GM12874 (cell line): ENCODE results near the gene GLS.

Experiments used
- CTCF ChIP-seq: IDR thresholded peaks from 2 replicates; pipeline ENCODE4 v1.5.1; 2011; ENCODE audit warnings: low read depth, mild to moderate bottlenecking, control low read depth, low read length, moderate library complexity; ENCODE audit not compliant: insufficient read depth

The GLS gene

GRCh38 chr2:190977505-190977904 is 96.9 kb downstream of the GLS start:
- TF ChIP-seq CTCF: no peak

GRCh38 chr2:190978389-190979053 is 97.9 kb downstream of the GLS start:
- no peak for TF ChIP-seq CTCF

GRCh38 chr2:190979906-190980629 is 99.4 kb downstream of the GLS start:
- TF ChIP-seq CTCF: no peak

- TF ChIP-seq CTCF: no peak
Observed at GRCh38 chr2:190980630-190981209, 100.1 kb downstream of the GLS start.

- TF ChIP-seq CTCF: no peak
Observed at GRCh38 chr2:190981333-190981732, 100.7 kb downstream of the GLS start.

GRCh38 chr2:190981733-190982132 is 101.1 kb downstream of the GLS start:
- no peak for TF ChIP-seq CTCF

- TF ChIP-seq CTCF: no peak
Observed at GRCh38 chr2:190982262-190983034, 101.8 kb downstream of the GLS start.
